Stimulated activated CD8-positive, alpha-beta memory T cell treated with anti-CD3 and anti-CD28 coated beads, Interleukin-15, amount 100 ng/mL, for 48 hours (primary cell): Measurements from ENCODE around the gene GABPB1.
"Not testable (repeated sequence)": the region's sequence is repeated elsewhere in the genome, so short reads cannot be mapped to it uniquely, and the experiment has no call there.

ENCODE experiments used
- DNase-seq, 2 donors: peaks; one replicate each; pipeline ENCODE4 v3.0.0-alpha.2; 2020; ENCODE audit warnings: low read depth in 2 of 2

GABPB1 gene

DNA sequence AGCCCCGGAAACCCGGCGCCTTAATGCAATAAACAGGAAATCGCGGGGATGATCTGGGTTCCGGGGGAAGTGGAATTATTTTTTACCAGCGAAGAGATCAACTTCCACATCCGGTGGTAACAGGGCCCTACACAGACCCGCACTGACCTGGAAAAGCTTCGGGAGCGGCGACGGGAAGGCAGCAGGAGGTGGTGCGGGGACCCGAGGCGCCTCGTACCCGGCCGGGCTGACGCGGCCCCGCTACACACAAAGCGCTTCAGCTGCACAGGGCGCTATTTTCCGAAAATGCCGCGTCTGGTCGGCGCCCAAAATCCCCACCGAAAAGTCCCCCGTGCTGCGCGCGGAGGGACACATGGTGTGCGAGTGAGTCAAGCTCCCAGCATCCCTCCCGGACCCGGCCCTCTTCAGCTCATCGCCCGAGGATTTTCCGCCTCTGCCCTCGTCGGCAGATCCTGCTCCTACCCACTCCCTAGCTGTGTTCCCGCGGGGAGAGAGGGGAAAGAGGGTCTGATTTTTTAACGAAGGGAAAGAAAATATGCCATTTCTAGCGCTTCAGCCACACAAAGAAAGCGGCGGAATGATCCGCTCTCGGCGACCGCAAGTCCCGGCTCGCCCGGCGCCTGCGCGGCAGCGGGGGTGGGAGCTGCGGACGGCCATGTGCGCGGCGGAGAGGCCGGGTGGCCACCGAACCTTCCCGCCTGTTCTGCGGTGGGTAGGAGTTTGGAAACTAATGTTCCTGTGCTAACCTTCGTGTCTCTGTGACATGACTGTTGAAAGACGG is at the start of gene GABPB1:
GABPB1 (minus strand) TSS at position 361 of the 781 bp plus-strand sequence. CDS start 45,400 bp downstream, outside the sequence.
- DNase-seq: peak; percentile 85 to 87

DNA sequence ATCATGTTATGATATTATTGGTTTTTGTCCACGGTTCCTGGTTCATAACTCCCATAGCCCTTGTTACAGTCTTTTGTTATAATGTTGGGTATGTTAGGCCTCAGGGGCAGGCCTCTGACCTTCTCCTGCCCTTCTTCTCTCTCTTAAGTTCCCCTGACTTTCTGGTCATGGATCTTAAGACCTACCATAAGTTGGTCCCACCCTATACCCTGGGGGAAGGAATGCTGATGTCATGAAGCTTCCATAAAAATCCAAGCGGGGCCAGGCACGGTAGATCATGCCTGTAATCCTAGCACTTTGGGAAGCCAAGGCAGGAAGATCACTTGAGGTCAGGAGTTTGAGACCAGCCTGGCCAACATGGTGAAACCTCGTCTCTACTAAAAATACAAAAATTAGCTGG is 36.6 kb upstream of the GABPB1 start:
- DNase-seq: not testable (repeated sequence)

DNA sequence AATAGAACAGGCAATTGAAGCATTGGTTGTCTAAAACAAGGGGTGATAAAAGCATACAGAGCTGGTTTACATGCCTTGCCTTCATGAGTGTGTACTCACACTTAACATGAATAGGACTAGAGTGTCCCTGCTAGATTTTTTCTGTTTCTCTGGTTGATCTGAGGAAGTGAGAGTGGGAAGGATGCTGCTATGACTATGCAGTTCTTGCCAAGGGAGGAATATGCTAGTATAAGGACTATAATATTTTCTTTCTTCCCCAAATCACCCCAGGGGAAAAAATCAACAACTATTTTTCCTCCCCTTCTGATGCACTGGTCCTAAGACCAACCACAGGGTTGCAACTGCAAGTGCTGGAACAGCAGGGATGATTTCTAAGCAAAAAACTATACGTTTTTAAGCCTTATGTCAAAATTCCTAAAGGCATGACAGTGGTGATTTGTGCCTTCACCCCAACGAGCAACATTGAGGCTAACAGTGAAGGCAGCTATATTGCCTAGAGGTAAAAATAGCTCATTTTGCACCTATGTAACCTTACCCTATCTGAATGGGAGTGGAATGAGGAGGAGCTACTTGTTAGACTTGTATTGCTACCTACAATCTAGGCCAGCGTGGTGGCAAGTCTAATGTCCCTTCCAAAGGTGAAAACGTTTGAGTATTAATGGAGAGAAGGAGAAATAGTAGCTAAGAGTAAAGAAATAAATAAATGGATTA is 35.7 kb upstream of the GABPB1 start:
- no peak for DNase-seq

DNA sequence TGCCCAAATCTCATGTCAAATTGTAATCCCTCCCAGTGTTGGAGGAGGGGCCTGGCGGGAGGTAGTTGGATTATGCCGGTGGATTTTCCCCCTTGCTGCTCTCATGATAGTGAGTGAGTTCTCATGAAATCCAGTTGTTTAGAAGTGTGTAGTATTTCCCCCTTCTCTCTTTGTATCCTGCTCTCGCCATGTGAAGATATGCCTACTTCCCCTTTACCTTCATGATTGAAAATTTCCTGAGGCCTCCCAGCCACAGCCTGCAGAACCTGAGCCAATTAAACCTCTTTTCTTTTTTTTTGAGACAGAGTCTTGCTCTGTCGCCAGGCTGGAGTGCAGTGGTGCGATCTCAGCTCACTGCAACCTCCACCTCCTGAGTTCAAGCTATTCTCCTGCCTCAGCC is 27.4 kb upstream of the GABPB1 start:
- not testable (repeated sequence) for DNase-seq

DNA sequence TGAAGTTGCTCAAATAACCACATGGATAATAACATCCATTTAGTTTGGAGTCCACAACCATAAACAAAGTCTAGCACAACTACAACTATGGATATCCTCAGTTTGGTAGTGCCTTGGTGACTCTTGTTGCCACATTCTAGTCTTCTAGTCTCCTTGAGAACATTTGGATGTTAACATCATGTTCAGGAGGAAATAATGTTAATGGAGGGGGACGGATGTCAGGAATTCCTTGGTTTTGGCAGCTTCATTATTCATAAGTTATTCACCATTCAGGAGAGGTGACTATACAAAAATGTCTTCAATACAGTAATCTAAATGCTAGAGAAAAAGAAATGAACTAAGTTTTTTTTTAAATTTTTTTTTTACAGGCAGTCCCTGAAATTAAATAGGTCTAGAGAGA is 26.4 kb upstream of the GABPB1 start:
- no peak for DNase-seq

DNA sequence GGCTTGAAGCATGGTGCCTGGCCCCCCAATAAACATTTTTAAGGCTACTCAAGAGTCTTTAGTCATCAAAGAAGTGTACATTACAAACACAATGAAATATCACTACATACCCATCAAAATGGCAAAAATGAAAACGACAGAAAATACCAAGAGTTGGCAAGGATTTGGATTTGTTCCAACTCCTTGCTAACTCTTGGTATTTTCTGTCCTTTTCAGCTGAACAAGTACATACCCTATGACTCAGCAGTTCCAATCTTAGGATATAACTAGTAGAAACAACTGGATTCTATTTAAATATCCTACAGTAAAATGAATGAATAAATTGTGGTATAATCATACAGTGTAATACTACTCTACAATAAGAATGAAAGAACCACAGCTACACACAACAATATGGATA is 25.1 kb upstream of the GABPB1 start:
- no peak for DNase-seq

DNA sequence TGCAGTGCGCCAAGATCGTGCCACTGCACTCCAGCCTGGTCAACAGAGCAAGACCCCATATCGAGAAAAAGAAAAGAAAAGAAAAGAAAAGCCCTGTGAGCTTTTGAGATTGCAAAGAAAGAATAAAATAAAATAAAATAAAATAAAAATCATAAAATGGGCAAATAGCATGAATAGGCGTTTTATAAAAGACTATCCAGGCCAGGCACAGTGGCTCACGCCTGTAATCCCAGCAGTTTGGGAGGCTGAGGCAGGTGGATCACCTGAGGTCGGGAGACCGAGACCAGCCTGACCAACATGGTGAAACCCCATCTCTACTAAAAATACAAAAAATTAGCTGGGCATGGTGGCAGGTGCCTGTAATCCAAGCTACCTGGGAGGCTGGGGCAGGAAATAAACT is 24.4 kb upstream of the GABPB1 start:
- DNase-seq: not testable (repeated sequence)

DNA sequence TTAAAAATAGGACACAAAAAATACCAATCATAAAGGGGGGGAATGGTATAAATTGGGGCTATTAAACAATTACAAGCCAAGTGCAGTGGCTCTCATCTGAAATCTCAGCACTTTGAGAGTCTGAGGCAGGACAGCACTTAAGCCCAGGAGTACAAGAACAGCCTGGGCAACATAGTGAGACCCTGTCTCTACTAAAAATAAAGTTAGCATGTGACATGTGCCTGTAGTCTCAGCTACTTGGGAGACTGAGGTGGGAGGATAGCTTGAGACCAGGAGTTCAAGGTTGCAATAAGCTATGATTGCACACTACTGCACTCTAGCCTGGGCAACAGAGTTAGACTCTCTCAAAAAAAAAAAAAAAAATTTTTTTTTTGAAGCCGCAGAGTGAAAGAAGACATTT is 23.8 kb upstream of the GABPB1 start:
- DNase-seq: no peak

DNA sequence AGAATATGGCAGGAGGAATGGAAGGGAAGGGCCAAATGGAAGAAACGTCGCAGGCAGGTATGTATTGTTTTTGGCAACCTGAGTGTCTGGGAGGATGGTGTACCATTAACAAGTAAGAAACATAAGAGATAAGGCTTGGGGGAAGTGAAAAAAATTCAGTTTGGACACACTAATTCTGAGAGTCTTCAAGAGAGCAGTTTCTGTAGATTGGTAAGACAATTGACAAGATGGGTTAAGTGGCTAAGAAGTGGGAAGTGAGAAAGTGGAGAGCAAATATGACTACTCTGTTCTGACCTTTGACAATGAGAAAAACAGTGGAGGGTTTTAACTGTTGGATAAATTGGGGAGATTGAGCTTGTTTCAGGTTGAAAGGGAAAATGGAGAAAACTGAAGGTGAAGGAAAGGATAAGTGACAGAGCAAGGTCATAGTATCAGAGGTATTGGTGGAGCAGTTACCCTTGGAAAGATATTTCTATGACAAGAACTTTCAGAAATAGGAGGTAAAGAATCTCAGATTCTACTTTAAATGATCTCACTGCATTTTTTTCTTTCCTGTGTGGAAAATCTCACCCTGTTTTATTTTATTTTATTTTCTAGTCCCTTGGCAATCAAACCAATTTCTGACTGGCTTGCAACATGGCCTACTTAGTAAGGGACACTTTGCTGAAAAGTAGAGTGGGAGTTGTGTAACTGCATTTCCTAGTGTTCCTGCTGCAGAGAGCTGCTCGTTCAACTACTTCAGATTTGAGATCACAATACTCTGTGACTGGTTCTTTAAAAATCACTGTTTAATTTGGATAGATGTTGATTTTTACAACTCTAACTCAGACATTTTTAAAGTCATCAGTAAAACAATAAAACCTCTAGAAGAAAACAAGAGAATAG is 23.1 kb upstream of the GABPB1 start:
- DNase-seq: no peak

DNA sequence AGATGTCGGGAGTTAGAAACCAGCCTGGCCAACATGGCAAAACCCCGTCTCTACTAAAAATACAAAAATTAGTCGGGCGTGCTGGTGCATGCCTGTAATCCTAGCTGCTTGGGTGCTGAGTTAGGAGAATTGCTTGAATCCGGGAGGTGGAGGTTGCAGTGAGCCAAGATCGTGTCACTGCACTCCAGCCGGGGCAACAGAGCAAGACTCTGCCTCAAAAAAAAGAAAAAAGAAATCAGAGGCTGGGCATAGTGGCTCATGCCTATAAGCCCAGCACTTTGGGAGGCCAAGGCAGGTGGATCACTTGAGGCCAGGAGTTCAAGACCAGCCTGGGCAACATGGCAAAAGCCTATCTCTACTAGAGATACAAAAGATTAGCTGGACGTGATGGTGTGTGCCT is 14.6 kb upstream of the GABPB1 start:
- DNase-seq: not testable (repeated sequence)

DNA sequence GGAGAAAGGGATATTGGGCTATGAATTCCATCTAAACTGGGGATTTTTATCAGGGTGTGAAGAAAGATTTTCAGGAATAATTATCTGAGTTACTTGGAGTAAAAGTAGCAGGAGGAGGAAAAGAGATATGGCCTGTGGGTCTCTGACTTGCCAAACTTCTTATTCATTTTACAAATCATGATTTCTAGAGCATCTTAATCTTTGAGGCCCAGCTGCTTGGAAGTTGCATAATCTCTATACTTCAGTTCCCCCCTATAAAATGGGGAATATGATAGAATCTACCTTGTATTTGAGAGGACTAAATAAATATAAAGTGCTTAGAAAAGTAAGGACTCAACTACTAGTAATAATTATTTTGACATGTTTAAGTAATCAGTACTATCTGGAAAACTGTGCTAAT is 11.0 kb upstream of the GABPB1 start:
- DNase-seq: no peak

DNA sequence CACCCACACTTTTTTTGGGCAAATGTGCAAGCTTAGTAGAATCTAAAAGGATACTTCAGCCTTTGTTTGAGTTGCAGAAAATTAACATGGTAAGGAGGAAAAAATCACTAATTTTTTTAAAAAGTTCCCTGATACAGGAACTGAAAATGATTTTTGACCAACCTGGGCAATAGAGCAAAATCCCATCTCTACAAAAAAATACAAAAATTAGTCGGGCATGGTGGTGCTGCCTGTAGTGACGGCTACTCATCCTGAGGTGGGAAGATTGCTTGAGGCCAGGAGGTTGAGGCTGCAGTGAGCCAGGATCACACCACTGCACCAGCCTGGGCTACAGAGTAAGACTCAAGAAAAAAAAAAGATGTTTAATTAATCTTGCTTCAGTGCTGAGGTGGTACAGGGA is 10.6 kb upstream of the GABPB1 start:
- DNase-seq: no peak

DNA sequence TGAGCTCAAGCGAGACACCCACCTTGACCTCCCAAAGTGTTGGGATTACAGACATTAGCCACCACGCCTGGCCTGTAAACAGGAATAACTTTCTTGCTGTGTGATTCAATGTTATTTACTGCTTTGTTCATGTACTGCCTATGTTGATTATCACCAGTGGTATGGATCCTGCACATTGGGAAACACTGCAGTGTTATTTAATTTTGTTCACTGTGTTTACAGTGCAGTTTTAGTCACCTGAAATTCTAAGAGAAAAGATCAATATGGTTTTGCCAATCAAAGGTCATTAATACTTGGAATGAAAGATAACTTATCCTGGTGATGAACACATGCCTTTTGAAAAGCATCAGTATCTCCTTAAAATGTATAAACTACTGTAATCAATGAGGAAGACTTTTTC is 8.6 kb upstream of the GABPB1 start:
- DNase-seq: no peak

DNA sequence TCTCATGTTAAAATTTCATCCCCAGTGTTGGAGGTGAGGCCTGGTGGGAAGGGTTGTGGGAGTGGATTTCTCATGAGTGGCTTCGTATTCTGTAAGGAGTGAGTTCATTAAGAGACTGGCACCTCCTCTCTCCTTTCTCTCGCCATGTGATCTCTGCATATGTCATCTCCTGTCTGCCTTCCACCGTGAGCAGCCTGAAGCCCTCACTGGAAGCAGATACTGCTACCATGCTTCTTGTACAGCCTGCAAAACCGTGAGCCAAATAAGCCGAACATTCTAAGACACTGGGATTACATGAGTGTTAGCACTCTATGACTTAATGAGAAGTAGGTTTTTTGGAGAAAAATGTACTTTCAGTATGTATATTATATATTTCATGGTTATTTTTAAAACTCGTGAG is 6.8 kb upstream of the GABPB1 start:
- DNase-seq: no peak

DNA sequence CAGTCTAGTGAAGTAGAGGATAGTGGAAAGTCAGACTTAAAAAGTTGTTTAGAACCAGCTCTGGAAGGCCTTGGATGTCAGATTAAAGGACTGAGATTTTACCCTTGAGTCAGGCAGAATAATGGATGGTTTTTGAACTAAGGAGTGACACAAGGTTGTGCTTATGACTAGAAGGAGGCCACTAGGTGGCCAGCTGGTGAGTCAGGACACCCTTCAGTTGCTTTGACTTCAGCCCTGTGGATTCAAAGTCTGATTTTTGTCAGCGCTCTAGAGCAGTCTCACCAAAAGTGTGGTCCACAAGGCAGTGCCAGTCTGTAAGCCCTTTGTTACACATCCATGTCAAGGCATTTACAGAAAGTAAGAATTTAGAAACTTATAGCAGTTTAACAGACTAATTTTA is 3.8 kb upstream of the GABPB1 start:
- DNase-seq: peak in 1 of 2 donors; percentile 11

DNA sequence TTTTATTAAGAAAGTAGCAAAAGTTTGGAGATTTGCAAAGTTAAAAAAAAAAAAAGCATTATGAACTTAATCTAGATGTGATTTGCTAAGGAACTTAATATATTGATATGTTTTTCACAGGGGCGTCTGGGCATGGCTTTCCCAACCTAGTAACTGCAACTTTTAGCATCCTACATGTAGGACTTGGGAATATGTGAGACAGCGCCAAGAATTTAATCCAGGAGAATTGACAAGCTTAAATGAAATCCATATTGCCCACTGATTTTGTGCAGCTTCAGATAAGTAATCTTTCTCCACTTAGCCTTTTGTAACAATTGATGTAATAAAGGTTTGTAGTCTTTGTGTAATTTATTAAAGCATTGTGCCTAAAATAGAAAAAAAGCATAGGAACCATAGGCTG is 982 bp upstream of the GABPB1 start:
- DNase-seq: no peak

DNA sequence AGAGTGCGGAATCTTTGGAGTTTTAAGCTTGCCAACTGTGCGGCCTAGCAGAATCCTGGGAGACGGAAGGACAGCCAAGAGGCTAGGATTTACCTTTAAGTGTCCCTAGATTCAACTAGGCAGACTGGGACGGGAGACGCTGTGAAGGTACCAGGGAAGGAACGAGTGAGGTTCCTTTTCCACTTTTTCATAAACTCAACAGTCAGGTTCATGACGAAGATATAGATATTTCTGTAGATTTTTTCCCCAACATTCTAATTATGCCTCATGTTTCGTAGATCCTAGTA is 564 bp upstream of the GABPB1 start:
- DNase-seq: no peak

DNA sequence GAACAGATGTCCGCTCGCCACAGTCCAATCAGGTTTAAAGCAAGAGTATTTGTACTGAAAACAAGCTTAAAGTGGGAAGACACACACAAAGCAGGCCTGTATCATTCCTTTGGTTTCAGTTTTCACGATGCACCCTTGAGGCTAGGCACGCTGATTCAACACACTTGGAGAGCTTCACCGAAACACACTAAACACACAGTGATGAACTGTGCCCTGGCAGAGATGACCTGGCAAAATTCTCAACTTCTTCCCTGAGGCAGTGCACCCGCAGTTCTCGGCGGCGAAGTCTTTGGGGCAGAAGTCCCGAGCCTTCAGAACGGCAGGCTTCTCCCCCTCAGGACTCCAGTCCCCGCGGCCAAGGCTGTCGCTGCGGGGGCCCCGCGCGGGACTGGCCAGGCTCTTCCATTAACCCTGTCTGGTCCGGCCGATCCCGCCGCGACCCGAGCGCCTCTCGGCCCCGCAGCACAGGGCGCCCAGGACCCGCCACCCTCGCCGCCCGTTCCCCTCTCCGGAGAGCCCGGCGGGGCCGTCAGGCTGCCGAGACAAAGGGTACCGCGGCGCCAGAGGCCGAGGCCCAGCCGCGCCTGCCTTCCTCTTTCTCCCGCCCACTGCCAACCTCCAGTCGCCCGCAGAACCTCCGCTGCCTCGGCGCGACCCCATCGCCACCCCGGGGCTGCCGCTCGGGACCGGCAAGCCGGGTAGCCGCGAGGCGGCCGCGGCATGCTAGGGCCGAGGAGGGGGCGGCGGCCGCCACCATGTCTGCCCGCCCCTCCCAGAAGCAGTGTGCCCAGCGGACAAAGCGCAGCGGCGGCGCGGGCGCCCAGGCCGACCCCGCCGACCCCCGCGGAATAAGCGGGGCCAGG is 792 bp downstream of the GABPB1 start:
- DNase-seq: peak; percentile 29 to 43

DNA sequence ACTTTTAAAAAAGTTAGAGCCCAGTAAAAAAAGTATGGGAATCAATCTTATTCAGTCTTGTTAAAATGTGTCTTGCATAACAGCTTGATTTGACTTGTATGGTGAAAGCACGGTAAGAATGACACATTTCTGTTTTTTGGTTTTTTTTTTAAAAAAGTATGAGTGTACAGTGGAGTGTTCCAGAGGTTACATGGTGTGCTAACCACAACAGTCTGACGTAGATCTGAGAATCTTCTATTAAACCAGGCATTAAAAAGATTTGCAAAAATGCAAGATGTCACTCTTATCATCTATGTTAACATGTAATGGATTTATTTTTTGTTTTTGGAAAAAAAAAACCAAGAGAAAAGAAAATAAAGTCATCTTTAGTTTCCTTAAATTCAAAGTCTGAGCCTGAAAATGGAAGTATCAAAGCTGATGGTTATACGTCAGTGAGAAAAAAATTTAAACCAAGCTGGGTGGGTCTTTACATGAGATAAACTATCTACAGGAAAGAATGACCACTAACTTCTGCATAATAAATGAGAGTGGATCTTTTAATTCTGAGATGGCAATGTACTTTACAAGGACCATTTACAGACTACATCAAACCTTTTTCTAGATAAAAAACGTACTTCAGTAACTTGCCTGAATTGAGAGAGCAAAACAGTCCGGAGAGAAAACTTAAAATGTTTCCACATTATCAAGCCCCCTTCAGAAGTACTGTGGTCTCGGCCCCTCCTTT is 1.6 kb downstream of the GABPB1 start:
- no peak for DNase-seq

DNA sequence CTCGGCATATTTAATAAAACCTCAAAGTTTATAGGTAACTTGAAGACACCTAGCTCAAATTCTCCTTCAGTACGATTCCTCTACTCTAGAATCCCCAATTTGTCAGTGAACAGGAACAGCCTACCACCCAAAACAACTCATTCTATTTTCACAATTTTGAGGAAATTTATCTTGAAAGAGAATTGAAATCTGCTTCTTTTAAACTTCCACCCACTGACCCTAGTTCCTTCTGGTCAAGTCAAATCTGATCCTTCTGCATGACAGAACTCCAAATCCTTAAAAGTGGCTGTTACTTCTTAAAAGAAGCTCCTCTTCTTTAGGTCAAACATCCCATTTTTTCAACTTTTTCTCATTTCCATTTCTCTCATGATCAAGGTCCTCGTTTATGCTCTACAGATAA is 4.4 kb downstream of the GABPB1 start:
- no peak for DNase-seq

DNA sequence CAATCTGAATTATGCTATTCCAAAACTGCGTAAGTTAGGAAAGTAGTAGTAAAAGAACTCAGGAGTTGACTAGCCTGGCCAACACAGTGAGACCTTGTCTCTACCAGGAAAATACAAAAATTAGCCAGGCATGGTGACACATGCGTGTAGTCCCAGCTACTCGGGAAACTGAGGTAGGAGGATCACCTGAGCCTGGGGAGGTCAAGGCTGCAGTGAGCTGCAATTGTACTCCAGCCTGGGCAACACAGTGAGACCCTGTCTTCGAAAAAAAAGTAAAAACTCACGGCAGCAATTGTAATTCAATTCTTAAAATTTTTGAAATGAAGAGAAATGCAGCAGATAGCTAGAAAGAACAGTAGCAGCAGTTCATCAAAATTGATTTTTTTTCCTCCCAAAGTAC is 9.7 kb downstream of the GABPB1 start:
- DNase-seq: no peak
